Keratinocyte (primary cell): ENCODE measurements around the gene ACTN1. TPM values are rescaled to one million over a fixed set of nuclear protein-coding genes. Genes with fewer than 3 reads are reported as not detected.
A peak's percentile ranks its signal among the peaks of the same experiment; 100 is the strongest.

ENCODE experiments used
- DNase-seq: peaks from one replicate; pipeline ENCODE4 v3.0.0-alpha.2; 2011; ENCODE audit warnings: low read depth, missing footprints, low spot score
- FAIRE-seq: peaks from 2 replicates; lab custom pipeline; 2011; peaks lifted over from hg19 to GRCh38; lab: Jason Lieb, UNC
- H2AFZ ChIP-seq: 2 replicates; pipeline ENCODE4 v1.6.0; 2012; ENCODE audit warnings: low read length, control low read depth, inconsistent platforms; ENCODE audit not compliant: control insufficient read depth
- H3K27ac ChIP-seq: 2 replicates; pipeline ENCODE4 v1.5.1; 2011; ENCODE audit warnings: low read length; ENCODE audit not compliant: control insufficient read depth, insufficient read depth
- H3K27me3 ChIP-seq: 3 replicates; pipeline ENCODE4 v1.6.0; 2011; ENCODE audit warnings: low read length; ENCODE audit not compliant: control insufficient read depth, insufficient read depth; ENCODE audit errors: extremely low read depth
- H3K36me3 ChIP-seq, 2 experiments: 2 replicates in 1 of 2; 3 replicates in 1 of 2; pipeline ENCODE4 v1.5.1; 2011; ENCODE audit warnings: low read length in 2 of 2, mild to moderate bottlenecking in 1 of 2; ENCODE audit not compliant: control insufficient read depth in 2 of 2, insufficient read depth in 2 of 2; ENCODE audit errors: extremely low read depth in 1 of 2
- H3K4me1 ChIP-seq: 3 replicates; pipeline ENCODE4 v1.5.1; 2011; ENCODE audit warnings: low read length; ENCODE audit not compliant: control insufficient read depth, insufficient read depth; ENCODE audit errors: extremely low read depth
- H3K4me2 ChIP-seq: 3 replicates; pipeline ENCODE4 v1.6.0; 2011; ENCODE audit warnings: low read depth, low read length; ENCODE audit not compliant: control insufficient read depth, insufficient read depth; ENCODE audit errors: extremely low read depth
- H3K4me3 ChIP-seq, 3 experiments: fragments of 200-600 bp in 1 of 3; sonication (generic) in 1 of 3; 2 replicates in 2 of 3; 3 replicates in 1 of 3; pipeline ENCODE4 v1.5.1; 2011 to 2016; ENCODE audit warnings: low read length in 3 of 3, mild to moderate bottlenecking in 3 of 3, control low read depth in 2 of 3, inconsistent platforms in 1 of 3, low read depth in 1 of 3, mixed read lengths in 1 of 3, mixed run types in 1 of 3, moderate library complexity in 1 of 3; ENCODE audit not compliant: control insufficient read depth in 2 of 3, insufficient read depth in 2 of 3; ENCODE audit errors: extremely low read depth in 1 of 3
- H3K79me2 ChIP-seq: 2 replicates; pipeline ENCODE4 v1.6.0; 2012; ENCODE audit warnings: low read length; ENCODE audit not compliant: control insufficient read depth, insufficient read depth
- H3K9ac ChIP-seq: 3 replicates; pipeline ENCODE4 v1.6.0; 2011; ENCODE audit warnings: low read length; ENCODE audit not compliant: control insufficient read depth, insufficient read depth; ENCODE audit errors: extremely low read depth
- H3K9me1 ChIP-seq: 3 replicates; pipeline ENCODE4 v1.6.0; 2011; ENCODE audit warnings: low read length; ENCODE audit not compliant: control insufficient read depth, insufficient read depth; ENCODE audit errors: extremely low read depth
- H3K9me3 ChIP-seq: 2 replicates; pipeline ENCODE4 v1.5.1; 2012; ENCODE audit warnings: low read depth, low read length; ENCODE audit not compliant: control insufficient read depth
- H4K20me1 ChIP-seq: 3 replicates; pipeline ENCODE4 v1.6.0; 2011; ENCODE audit warnings: low read length; ENCODE audit not compliant: control insufficient read depth, insufficient read depth; ENCODE audit errors: extremely low read depth
- EZH2 ChIP-seq: IDR thresholded peaks from one replicate; pipeline ENCODE4 v1.6.1; 2012; ENCODE audit warnings: inconsistent platforms, mild to moderate bottlenecking, low read length, moderate library complexity
- dilution Hi-C: fragments of 300-500 bp; cut with MboI; formaldehyde crosslinking; loops from one replicate; pipeline ENCODE4 v1.7.0; 2020; ENCODE audit warnings: low sequenced_read_pairs; ENCODE audit not compliant: extremely low pct_ligation_motif_present
- polyA plus RNA-seq, 5 experiments: library from polyadenylated mRNA; depleted of rRNA in 3 of 5; stranded (reverse) in 3 of 5; stranded (forward) in 1 of 5; unstranded in 1 of 5; fragments of >200 nt; gene quantifications; 1 replicate in 1 of 5; 2 replicates in 3 of 5; 3 replicates in 1 of 5; pipeline versions ENCODE4 v1.2.1 to v1.2.3, GENCODE V29; 2011 to 2012; ENCODE audit warnings: missing spikeins in 2 of 5, low read depth in 1 of 5, low replicate concordance in 1 of 5
- TF ChIP-seq, protein P1 (sequence below), 3 experiments: IDR thresholded peaks in 1 of 3; conservative IDR thresholded peaks in 1 of 3; optimal IDR thresholded peaks in 1 of 3; 2 replicates in 2 of 3; 3 replicates in 1 of 3; pipeline versions ENCODE3 to v1.5.1; 2011; ENCODE audit warnings: low read length in 3 of 3, mild to moderate bottlenecking in 3 of 3, moderate library complexity in 2 of 3, control low read depth in 1 of 3, inconsistent platforms in 1 of 3; ENCODE audit not compliant: insufficient read depth in 2 of 3; ENCODE audit errors: extremely low read depth in 1 of 3

The ACTN1 gene
- polyA plus RNA-seq, 1 donor (not counting 4 experiments of a cell fraction or from before 2014, with no cell fraction given): 558 TPM

DNA sequence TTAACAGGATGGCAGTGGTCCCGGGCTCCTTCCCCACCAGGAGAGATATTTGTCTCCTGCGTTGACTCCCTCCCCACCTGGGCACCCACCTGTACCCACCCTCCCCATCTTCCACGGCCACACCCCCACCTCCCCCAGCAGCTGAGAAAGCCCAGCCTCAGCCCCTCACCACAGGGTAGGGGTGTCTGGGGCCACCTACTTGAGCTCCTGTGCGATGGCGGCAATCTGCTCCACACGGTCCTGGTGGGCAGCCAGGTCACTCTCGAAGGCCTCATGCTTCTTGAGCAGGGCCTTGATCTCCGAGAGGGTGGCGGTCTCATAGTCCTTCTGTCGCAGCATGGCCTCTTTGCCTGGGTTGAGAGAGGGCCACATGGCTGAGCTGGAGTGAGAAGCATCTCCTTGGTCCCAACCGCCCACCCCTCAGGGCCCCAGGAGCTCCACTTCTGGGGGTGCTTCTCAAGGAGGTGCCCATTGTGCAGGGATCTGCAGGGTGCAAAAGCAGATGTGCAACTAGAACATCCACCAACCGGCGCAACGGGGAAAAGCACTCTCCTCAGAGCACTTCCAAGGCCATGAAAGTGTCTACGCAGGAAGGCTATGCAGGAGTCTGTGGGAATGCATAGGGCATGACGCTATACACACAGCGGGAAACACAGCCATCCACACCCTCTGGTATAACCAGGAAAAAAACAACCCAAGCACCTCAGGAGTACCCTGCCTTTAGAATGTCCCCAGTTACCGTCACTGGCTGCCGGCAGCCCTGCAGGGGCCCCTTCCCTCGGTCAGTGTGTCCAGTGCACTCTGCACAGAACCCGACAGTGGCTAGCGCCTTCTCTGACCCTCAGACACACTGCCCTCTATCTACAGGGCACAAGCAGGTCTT, 93.6 kb downstream of the ACTN1 start:
- peaks cover 3% of the 10 kb centered on the region for H3K9me1 ChIP-seq
- peak overlapping the region; percentile 5 for H3K4me2 ChIP-seq
- no peaks in the 10 kb centered on the region for H3K9me3 ChIP-seq
- H3K79me2 ChIP-seq: peaks cover 27% of the 10 kb centered on the region
- peaks cover 66 to 71% of the 10 kb centered on the region in 2 experiments for H3K36me3 ChIP-seq
- dilution Hi-C loops: no loop called here
- peaks cover 46% of the 10 kb centered on the region for H4K20me1 ChIP-seq
- TF ChIP-seq, protein P1, sequence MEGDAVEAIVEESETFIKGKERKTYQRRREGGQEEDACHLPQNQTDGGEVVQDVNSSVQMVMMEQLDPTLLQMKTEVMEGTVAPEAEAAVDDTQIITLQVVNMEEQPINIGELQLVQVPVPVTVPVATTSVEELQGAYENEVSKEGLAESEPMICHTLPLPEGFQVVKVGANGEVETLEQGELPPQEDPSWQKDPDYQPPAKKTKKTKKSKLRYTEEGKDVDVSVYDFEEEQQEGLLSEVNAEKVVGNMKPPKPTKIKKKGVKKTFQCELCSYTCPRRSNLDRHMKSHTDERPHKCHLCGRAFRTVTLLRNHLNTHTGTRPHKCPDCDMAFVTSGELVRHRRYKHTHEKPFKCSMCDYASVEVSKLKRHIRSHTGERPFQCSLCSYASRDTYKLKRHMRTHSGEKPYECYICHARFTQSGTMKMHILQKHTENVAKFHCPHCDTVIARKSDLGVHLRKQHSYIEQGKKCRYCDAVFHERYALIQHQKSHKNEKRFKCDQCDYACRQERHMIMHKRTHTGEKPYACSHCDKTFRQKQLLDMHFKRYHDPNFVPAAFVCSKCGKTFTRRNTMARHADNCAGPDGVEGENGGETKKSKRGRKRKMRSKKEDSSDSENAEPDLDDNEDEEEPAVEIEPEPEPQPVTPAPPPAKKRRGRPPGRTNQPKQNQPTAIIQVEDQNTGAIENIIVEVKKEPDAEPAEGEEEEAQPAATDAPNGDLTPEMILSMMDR (optimal IDR thresholded peaks at IDR 0.05 in 1 of 3, IDR thresholded peaks at IDR 0.05 in 1 of 3, conservative IDR thresholded peaks at IDR 0.05 in 1 of 3; ENCODE audit: extremely low read depth in 1 of 3, insufficient read depth in 2 of 3, low read length in 3 of 3): no peak
- no peak for TF ChIP-seq EZH2
- no peak for FAIRE-seq
- no peak overlapping the region for H3K9ac ChIP-seq
- H3K27ac ChIP-seq: peak overlapping the region; percentile 27
- DNase-seq: no peak
- H3K4me3 ChIP-seq: no peak overlapping the region
- H2AFZ ChIP-seq: no peak overlapping the region
- no peaks in the 10 kb centered on the region for H3K27me3 ChIP-seq
- peaks cover 24% of the 10 kb centered on the region for H3K4me1 ChIP-seq

DNA sequence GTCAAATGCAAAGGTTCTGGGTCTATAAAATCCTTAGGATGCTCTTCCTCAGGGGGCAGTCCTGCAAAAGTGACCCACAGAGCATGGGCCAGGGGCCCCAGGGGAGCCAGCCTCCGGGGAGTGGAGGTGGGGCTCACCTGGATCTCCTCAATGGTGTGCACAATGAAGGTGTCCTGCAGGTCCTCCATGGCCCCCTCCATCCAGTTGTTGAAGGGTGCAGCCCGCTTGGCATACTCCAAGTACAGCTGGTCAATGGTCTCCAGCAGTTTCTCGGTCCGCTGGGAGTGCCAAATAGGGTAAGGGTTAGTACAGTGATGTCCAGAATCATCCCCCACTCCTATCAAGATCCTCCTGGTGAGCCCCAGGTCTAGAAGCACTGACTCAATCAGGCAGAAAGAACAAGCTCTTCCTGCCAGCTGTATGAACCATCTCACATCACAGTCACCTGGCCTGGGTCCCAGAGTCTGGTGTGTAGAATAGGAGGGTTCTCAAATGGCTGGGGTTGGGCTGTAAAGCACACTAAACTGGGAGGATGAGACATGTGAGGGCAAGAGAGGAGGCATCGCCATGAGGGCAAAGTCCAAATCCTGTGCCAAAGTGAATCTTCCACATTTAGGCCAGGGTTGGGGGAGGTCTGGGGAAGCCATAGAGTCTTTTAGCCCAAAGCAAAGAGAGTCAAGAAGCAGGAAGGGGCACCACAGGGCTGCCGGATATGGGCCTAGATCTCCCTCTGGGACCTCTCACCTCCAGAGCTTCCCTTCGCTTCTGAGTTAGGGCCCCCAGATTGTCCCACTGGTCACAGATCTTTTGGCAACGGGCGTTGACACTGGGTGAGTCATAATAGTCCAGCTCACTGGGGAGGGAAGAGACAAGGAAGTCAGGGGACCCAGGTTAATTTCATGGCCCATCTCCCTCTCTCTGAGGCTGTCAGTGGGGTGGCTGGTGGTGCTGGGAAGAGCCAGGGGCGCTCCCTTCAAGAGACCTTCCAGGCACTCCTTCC, 94.8 kb downstream of the ACTN1 start:
- no peak overlapping the region for H3K4me3 ChIP-seq
- peaks cover 51% of the 10 kb centered on the region for H4K20me1 ChIP-seq
- peak overlapping the region; percentile 27 for H3K27ac ChIP-seq
- H2AFZ ChIP-seq: no peak overlapping the region
- H3K4me2 ChIP-seq: no peak overlapping the region
- no peak for TF ChIP-seq EZH2
- TF ChIP-seq, protein P1 (optimal IDR thresholded peaks at IDR 0.05 in 1 of 3, IDR thresholded peaks at IDR 0.05 in 1 of 3, conservative IDR thresholded peaks at IDR 0.05 in 1 of 3; ENCODE audit: extremely low read depth in 1 of 3, insufficient read depth in 2 of 3, low read length in 3 of 3): no peak
- H3K79me2 ChIP-seq: peaks cover 30% of the 10 kb centered on the region
- peaks cover 67 to 72% of the 10 kb centered on the region in 2 experiments for H3K36me3 ChIP-seq
- no peak overlapping the region for H3K9ac ChIP-seq
- H3K9me1 ChIP-seq: peaks cover 3% of the 10 kb centered on the region
- peaks cover 24% of the 10 kb centered on the region for H3K4me1 ChIP-seq
- no peaks in the 10 kb centered on the region for H3K27me3 ChIP-seq
- DNase-seq (no peak), FAIRE-seq (peak; percentile 97)
- H3K9me3 ChIP-seq: no peaks in the 10 kb centered on the region
- dilution Hi-C loops: no loop called here
